RWPE2 (cell line): ENCODE measurements around the gene KCMF1.

Experiments used
- ATAC-seq: fragments of 200-7000 bp; cut with Tn5 transposase; 3 replicates; pipeline ENCODE4 v1.9.1; 2021; ENCODE audit warnings: low read depth
- DNase-seq: peaks from one replicate; pipeline ENCODE4 v3.0.0-alpha.2; 2020; ENCODE audit warnings: low spot score
- H3K27ac ChIP-seq: fragments of 450-650 bp; 2 replicates; pipeline ENCODE4 v1.5.1; 2017; ENCODE audit warnings: mild to moderate bottlenecking; ENCODE audit not compliant: poor library complexity, severe bottlenecking
- H3K27me3 ChIP-seq: fragments of 250-450 bp; sonication (Bioruptor Pico); 2 replicates; pipeline ENCODE4 v1.5.1; 2021; ENCODE audit warnings: mild to moderate bottlenecking, moderate library complexity; ENCODE audit not compliant: insufficient read depth, poor library complexity, severe bottlenecking
- H3K36me3 ChIP-seq: fragments of 250-450 bp; sonication (Bioruptor Pico); 2 replicates; pipeline ENCODE4 v1.5.1; 2020; ENCODE audit warnings: low read depth, mild to moderate bottlenecking, moderate library complexity
- H3K4me1 ChIP-seq: fragments of 250-450 bp; sonication (Bioruptor Pico); 2 replicates; pipeline ENCODE4 v1.5.1; 2021; ENCODE audit warnings: mild to moderate bottlenecking, moderate library complexity; ENCODE audit not compliant: insufficient read depth, poor library complexity, severe bottlenecking
- H3K4me3 ChIP-seq: fragments of 250-450 bp; sonication (Bioruptor Pico); 2 replicates; pipeline ENCODE4 v1.5.1; 2021; ENCODE audit warnings: mild to moderate bottlenecking, moderate library complexity; ENCODE audit not compliant: severe bottlenecking
- H3K9me3 ChIP-seq: fragments of 250-450 bp; sonication (Bioruptor Pico); 2 replicates; pipeline ENCODE4 v1.5.1; 2021; ENCODE audit warnings: mild to moderate bottlenecking, moderate library complexity; ENCODE audit not compliant: severe bottlenecking
- TF ChIP-seq, protein P1 (sequence below): fragments of 450-650 bp; IDR thresholded peaks from one replicate; pipeline ENCODE4 v1.5.1; 2017; ENCODE audit warnings: mild to moderate bottlenecking, moderate library complexity; ENCODE audit not compliant: poor library complexity, severe bottlenecking

Gene KCMF1

DNA sequence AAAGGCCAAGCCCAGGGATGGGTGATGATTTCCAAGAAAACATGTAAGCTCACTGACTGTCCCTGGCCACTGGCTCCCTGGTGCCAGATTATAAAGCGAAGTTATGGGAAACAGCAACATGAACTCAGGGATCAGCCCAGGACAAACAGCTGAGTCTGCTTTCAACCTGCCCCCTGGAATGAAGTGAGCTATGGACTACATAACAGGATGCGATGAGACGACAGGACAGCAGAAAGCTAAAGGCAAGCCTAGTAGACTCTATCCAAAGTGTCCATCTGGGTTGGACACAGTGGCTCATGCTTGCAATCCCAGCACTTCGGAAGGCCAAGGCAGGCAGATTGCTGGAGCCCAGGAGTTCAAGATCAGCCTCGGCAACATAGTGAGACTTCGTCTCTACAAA, 16.6 kb upstream of the KCMF1 start:
- DNase-seq (no peak), ATAC-seq (no peak)
- Histone ChIP-seq H3K36me3 (no peaks in the 10 kb centered on the region), H3K4me1 (peaks cover 25% of the 10 kb centered on the region), H3K27me3 (no peaks in the 10 kb centered on the region), H3K4me3 (no peak overlapping the region), H3K27ac (peak overlapping the region; percentile 3), H3K9me3 (no peaks in the 10 kb centered on the region)
- TF ChIP-seq, protein P1, sequence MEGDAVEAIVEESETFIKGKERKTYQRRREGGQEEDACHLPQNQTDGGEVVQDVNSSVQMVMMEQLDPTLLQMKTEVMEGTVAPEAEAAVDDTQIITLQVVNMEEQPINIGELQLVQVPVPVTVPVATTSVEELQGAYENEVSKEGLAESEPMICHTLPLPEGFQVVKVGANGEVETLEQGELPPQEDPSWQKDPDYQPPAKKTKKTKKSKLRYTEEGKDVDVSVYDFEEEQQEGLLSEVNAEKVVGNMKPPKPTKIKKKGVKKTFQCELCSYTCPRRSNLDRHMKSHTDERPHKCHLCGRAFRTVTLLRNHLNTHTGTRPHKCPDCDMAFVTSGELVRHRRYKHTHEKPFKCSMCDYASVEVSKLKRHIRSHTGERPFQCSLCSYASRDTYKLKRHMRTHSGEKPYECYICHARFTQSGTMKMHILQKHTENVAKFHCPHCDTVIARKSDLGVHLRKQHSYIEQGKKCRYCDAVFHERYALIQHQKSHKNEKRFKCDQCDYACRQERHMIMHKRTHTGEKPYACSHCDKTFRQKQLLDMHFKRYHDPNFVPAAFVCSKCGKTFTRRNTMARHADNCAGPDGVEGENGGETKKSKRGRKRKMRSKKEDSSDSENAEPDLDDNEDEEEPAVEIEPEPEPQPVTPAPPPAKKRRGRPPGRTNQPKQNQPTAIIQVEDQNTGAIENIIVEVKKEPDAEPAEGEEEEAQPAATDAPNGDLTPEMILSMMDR = no peak

DNA sequence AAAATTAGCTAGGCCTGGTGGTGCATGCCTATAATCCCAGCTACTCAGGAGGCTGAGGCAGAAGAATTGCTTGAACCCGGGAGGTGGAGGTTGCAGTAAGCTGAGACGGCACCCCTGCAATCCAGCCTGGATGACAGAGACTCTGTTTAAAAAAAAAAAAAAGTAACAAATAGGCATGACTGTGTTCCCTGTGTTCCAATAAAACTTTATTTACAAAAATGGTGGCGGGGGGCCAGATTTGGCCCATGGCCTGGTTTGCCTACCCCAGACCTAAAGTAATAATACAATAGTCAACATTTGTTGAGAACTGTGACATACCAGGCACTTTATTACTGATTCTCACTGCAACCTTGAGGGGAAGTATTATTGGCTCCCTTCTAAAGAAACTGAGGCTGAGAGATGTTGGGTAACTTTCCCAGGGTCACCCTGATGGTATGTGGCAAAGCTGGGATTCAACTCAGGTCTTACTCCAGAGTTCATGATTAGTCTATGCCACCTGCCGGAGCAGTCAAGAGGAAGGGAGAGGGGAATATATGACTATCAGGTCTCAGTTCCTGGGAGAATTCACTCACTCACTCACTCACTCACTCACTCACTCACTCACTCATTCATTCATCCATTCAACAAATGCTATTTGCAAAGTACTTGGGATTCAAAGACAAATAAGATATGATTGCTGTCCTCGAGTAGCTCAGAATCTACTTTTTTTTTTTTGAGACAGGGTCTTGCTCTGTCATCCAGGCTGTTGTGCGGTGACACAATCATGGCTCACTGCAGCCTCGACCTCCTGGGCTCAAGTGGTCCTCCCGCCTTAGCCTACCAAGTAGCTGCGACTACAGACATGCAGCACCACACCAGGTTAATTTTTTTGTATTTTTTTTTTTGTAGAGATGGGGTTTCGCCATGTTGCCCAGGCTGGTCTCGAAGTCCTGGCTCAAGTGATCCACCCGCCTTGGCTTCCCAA, 14.3 kb upstream of the KCMF1 start:
- Histone ChIP-seq H3K9me3 (no peaks in the 10 kb centered on the region), H3K4me3 (no peak overlapping the region), H3K27ac (peak overlapping the region; percentile 98), H3K27me3 (no peaks in the 10 kb centered on the region), H3K4me1 (peaks cover 40% of the 10 kb centered on the region), H3K36me3 (peaks cover 4% of the 10 kb centered on the region; the same call in 1 of the 2 replicates)
- ATAC-seq (no peak), DNase-seq (no peak)
- TF ChIP-seq, protein P1 = no peak

DNA sequence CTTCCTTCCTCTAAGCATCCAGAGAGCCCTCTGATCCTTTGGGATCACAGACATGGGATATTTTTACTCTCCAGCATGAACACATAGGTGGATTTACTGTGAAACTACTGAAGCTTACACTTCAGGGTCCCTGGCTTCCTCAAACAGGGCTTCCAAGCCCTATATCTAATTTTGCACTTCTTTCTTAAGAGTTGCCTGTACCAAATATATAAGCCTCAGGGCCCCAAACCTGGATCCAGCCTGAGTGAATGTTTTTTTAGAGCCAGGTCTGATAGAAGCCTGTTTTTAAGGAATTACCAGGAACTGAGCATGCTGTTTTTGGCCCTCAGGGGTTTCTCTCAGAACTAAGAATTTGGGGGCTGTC, 13.2 kb upstream of the KCMF1 start:
- TF ChIP-seq, protein P1 = no peak
- peak overlapping the region; percentile 98 for H3K27ac ChIP-seq
- H3K27me3 ChIP-seq = no peaks in the 10 kb centered on the region
- no peaks in the 10 kb centered on the region for H3K9me3 ChIP-seq
- ATAC-seq (no peak), DNase-seq (no peak)
- peaks cover 40% of the 10 kb centered on the region for H3K4me1 ChIP-seq
- no peak overlapping the region for H3K4me3 ChIP-seq
- peaks cover 12% of the 10 kb centered on the region for H3K36me3 ChIP-seq

DNA sequence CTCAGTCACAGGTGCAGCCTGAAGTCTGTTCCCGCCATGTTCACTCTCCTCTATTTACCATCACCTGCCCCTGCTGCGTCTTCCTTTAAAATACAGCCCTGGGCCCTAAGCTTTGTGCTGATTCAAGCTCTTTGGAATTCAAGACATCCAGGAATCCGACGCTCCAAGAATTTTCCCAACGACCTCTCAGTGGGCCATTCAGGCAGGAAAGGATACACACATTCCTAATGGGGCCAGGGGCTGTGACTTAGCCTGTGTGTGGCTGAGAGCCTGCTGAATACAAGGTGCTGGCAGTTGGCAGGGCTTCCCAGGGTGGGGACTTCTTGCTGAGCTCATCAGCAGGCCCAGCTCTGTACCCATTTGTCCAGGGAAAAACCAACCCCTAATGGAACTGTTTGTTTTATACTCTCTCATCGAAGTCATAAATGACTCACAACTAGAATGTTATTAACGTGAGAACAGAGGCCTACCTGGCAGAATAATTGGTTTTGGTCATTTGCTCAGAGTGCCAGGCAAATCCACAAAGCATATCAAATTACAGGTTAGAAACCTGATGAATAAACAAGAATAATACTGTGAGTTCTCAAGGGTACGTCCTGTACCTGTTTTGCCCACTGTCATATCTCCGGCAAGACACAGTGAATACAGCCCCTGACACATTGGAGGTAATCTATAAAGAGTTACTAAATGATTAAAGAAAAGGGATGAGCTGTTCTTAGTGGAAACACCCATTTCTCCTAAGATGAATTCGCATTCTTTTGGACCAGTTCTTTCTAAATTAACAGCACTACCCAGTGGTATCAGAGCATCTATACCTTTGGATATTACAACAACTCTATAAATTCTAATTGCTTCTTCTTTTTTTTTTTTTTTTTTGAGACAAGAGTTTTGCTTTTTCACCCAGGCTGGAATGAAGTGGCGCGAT, 12.6 kb upstream of the KCMF1 start:
- DNase-seq (peak; percentile 99), ATAC-seq (peak; percentile 92)
- H3K27ac ChIP-seq = peak overlapping the region; percentile 98

More for the DNA sequence above, 12.6 kb upstream of the KCMF1 start:
- no peak overlapping the region for H3K4me3 ChIP-seq
- H3K9me3 ChIP-seq = no peaks in the 10 kb centered on the region
- H3K27me3 ChIP-seq = no peaks in the 10 kb centered on the region
- peaks cover 40% of the 10 kb centered on the region for H3K4me1 ChIP-seq
- TF ChIP-seq, protein P1 = peak; percentile 9
- peaks cover 18% of the 10 kb centered on the region for H3K36me3 ChIP-seq
